Measurements from ENCODE around the gene CNTNAP1. TPM values are rescaled to one million over a fixed set of nuclear protein-coding genes. Genes with fewer than 3 reads are reported as not detected.
A peak's percentile ranks its signal among the peaks of the same experiment; 100 is the strongest.

CNTNAP1 gene
- total and polyA plus RNA-seq, 9 of the 15 experiments (the other 6 are each of a cell fraction or from before 2014, with no cell fraction given), result 0.10 to 1.8 (median 0.62) TPM

DNA sequence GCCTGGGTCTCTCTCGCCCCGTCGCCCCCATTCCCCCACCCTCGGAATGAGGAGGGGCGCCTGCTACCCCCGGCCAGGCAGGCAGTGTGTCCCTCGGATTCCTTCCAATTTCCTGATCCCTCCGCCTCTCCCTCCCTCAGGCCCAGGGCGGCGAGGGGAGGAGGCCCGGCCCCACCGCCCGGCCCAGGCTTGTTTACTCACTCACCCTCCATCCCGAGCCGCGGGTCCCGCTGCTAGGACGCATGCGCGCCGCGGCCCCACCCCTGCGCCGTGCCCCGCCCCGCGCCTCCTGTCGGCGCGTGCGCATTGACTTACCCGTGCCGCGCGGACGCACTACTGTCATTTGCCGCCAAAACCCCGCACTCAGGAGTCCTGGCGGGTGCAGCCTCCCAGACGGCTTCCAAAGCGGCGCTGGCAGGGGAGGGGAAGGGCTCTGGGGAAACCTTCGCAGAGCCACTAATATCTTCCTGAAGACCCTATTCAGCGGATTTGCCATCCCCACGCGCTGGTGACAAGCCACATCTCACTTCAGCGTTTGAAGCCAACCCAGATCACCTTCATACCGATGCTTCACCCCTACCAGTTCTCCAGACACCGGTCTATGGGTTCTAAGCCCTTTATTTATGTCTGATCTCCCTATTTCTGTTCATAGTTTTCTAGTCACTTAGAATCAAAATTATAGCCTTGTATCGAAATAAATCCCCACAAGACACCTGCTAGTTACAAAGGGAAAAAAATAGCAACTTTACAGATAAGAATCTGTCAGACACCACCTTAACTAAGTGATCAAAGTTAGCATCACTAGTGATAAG, 62.7 kb downstream of the CNTNAP1 start, which contains the start of gene EZH1 (continued):
- TF ChIP-seq, protein P1, sequence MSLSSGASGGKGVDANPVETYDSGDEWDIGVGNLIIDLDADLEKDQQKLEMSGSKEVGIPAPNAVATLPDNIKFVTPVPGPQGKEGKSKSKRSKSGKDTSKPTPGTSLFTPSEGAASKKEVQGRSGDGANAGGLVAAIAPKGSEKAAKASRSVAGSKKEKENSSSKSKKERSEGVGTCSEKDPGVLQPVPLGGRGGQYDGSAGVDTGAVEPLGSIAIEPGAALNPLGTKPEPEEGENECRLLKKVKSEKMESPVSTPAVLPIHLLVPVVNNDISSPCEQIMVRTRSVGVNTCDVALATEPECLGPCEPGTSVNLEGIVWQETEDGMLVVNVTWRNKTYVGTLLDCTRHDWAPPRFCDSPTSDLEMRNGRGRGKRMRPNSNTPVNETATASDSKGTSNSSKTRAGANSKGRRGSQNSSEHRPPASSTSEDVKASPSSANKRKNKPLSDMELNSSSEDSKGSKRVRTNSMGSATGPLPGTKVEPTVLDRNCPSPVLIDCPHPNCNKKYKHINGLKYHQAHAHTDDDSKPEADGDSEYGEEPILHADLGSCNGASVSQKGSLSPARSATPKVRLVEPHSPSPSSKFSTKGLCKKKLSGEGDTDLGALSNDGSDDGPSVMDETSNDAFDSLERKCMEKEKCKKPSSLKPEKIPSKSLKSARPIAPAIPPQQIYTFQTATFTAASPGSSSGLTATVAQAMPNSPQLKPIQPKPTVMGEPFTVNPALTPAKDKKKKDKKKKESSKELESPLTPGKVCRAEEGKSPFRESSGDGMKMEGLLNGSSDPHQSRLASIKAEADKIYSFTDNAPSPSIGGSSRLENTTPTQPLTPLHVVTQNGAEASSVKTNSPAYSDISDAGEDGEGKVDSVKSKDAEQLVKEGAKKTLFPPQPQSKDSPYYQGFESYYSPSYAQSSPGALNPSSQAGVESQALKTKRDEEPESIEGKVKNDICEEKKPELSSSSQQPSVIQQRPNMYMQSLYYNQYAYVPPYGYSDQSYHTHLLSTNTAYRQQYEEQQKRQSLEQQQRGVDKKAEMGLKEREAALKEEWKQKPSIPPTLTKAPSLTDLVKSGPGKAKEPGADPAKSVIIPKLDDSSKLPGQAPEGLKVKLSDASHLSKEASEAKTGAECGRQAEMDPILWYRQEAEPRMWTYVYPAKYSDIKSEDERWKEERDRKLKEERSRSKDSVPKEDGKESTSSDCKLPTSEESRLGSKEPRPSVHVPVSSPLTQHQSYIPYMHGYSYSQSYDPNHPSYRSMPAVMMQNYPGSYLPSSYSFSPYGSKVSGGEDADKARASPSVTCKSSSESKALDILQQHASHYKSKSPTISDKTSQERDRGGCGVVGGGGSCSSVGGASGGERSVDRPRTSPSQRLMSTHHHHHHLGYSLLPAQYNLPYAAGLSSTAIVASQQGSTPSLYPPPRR (CRISPR knock-in tag; IDR thresholded peaks at IDR 0.05; ENCODE audit: borderline replicate concordance), result no peak
- TF ChIP-seq, protein P2, sequence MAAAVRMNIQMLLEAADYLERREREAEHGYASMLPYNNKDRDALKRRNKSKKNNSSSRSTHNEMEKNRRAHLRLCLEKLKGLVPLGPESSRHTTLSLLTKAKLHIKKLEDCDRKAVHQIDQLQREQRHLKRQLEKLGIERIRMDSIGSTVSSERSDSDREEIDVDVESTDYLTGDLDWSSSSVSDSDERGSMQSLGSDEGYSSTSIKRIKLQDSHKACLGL (CRISPR knock-in tag; IDR thresholded peaks at IDR 0.05; ENCODE audit: borderline replicate concordance, poor library complexity, severe bottlenecking), result no peak
- TF ChIP-seq ZKSCAN3 (CRISPR knock-in tag; IDR thresholded peaks at IDR 0.05) (no peak), NELFE (IDR thresholded peaks at IDR 0.05; ENCODE audit: insufficient read depth, insufficient read length) (no peak), CBX2 (IDR thresholded peaks at IDR 0.05; ENCODE audit: insufficient read depth, low read length, poor library complexity, severe bottlenecking) (no peak), SLC30A9 (CRISPR knock-in tag; IDR thresholded peaks at IDR 0.05) (no peak), POLR2H (tag; IDR thresholded peaks at IDR 0.05; ENCODE audit: low read depth) (no peak), CHCHD3 (CRISPR knock-in tag; IDR thresholded peaks at IDR 0.05) (no peak), ZNF232 (CRISPR knock-in tag; IDR thresholded peaks at IDR 0.05) (0 out of 2 replicates have a peak, but pooled peaks have one; percentile 31)
- TF ChIP-seq, protein P3, sequence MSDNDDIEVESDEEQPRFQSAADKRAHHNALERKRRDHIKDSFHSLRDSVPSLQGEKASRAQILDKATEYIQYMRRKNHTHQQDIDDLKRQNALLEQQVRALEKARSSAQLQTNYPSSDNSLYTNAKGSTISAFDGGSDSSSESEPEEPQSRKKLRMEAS (CRISPR knock-in tag; IDR thresholded peaks at IDR 0.05), result peak; percentile 98
- TF ChIP-seq, protein P4, sequence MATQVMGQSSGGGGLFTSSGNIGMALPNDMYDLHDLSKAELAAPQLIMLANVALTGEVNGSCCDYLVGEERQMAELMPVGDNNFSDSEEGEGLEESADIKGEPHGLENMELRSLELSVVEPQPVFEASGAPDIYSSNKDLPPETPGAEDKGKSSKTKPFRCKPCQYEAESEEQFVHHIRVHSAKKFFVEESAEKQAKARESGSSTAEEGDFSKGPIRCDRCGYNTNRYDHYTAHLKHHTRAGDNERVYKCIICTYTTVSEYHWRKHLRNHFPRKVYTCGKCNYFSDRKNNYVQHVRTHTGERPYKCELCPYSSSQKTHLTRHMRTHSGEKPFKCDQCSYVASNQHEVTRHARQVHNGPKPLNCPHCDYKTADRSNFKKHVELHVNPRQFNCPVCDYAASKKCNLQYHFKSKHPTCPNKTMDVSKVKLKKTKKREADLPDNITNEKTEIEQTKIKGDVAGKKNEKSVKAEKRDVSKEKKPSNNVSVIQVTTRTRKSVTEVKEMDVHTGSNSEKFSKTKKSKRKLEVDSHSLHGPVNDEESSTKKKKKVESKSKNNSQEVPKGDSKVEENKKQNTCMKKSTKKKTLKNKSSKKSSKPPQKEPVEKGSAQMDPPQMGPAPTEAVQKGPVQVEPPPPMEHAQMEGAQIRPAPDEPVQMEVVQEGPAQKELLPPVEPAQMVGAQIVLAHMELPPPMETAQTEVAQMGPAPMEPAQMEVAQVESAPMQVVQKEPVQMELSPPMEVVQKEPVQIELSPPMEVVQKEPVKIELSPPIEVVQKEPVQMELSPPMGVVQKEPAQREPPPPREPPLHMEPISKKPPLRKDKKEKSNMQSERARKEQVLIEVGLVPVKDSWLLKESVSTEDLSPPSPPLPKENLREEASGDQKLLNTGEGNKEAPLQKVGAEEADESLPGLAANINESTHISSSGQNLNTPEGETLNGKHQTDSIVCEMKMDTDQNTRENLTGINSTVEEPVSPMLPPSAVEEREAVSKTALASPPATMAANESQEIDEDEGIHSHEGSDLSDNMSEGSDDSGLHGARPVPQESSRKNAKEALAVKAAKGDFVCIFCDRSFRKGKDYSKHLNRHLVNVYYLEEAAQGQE (IDR thresholded peaks at IDR 0.05; ENCODE audit: borderline replicate concordance), result no peak; the same call in 1 of the 2 replicates
- TF ChIP-seq, protein P4 (CRISPR knock-in tag; IDR thresholded peaks at IDR 0.05; ENCODE audit: low read depth), result no peak

Measured in K562 (cell line).